ENCODE data around the gene EXOC3L4.

The EXOC3L4 gene

GRCh38 chr14:103130017-103130764 is 35.7 kb downstream of the EXOC3L4 start:
- no peak for DNase-seq (ENCODE audit: low read depth in 1 of 2, low spot score in 1 of 2)
- TF ChIP-seq, protein P1, sequence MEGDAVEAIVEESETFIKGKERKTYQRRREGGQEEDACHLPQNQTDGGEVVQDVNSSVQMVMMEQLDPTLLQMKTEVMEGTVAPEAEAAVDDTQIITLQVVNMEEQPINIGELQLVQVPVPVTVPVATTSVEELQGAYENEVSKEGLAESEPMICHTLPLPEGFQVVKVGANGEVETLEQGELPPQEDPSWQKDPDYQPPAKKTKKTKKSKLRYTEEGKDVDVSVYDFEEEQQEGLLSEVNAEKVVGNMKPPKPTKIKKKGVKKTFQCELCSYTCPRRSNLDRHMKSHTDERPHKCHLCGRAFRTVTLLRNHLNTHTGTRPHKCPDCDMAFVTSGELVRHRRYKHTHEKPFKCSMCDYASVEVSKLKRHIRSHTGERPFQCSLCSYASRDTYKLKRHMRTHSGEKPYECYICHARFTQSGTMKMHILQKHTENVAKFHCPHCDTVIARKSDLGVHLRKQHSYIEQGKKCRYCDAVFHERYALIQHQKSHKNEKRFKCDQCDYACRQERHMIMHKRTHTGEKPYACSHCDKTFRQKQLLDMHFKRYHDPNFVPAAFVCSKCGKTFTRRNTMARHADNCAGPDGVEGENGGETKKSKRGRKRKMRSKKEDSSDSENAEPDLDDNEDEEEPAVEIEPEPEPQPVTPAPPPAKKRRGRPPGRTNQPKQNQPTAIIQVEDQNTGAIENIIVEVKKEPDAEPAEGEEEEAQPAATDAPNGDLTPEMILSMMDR (IDR thresholded peaks at IDR 0.05; ENCODE audit: insufficient read depth, low read length): no peak
- no peak for TF ChIP-seq SPI1 (IDR thresholded peaks at IDR 0.05; ENCODE audit: borderline replicate concordance, low read depth)
- no peak for TF ChIP-seq GABPA (IDR thresholded peaks at IDR 0.05; ENCODE audit: low read depth)
- no peak for TF ChIP-seq REST (IDR thresholded peaks at IDR 0.05; ENCODE audit: insufficient replicate concordance, low read depth)
- no peak for TF ChIP-seq POLR2AphosphoS5 (IDR thresholded peaks at IDR 0.05; ENCODE audit: low read depth)
- no peaks in the 10 kb centered on the region for H3K27me3 ChIP-seq (ENCODE audit: insufficient read depth, poor library complexity, severe bottlenecking)
- no peak overlapping the region for H3K4me3 ChIP-seq (replicated peaks; ENCODE audit: insufficient read depth, low read length)
- H3K27ac ChIP-seq (replicated peaks): no peak overlapping the region

- no peak for DNase-seq (ENCODE audit: low read depth in 1 of 2, low spot score in 1 of 2)
- Histone ChIP-seq H3K27me3 (ENCODE audit: insufficient read depth, poor library complexity, severe bottlenecking) (no peaks in the 10 kb centered on the region), H3K27ac (replicated peaks) (no peak overlapping the region), H3K4me3 (replicated peaks; ENCODE audit: insufficient read depth, low read length) (no peak overlapping the region)
- TF ChIP-seq POLR2AphosphoS5 (IDR thresholded peaks at IDR 0.05; ENCODE audit: low read depth): no peak
- TF ChIP-seq GABPA (IDR thresholded peaks at IDR 0.05; ENCODE audit: low read depth): no peak
- TF ChIP-seq REST (IDR thresholded peaks at IDR 0.05; ENCODE audit: insufficient replicate concordance, low read depth): no peak
- TF ChIP-seq, protein P1 (IDR thresholded peaks at IDR 0.05; ENCODE audit: insufficient read depth, low read length): no peak
- TF ChIP-seq SPI1 (IDR thresholded peaks at IDR 0.05; ENCODE audit: borderline replicate concordance, low read depth): no peak
Measured at GRCh38 chr14:103130965-103131364, 36.4 kb downstream of the EXOC3L4 start.

GRCh38 chr14:103131580-103131979 is 37.1 kb downstream of the EXOC3L4 start:
- H3K4me3 ChIP-seq (replicated peaks; ENCODE audit: insufficient read depth, low read length): no peak overlapping the region
- no peaks in the 10 kb centered on the region for H3K27me3 ChIP-seq (ENCODE audit: insufficient read depth, poor library complexity, severe bottlenecking)
- TF ChIP-seq SPI1 (IDR thresholded peaks at IDR 0.05; ENCODE audit: borderline replicate concordance, low read depth) (no peak), REST (IDR thresholded peaks at IDR 0.05; ENCODE audit: insufficient replicate concordance, low read depth) (no peak), GABPA (IDR thresholded peaks at IDR 0.05; ENCODE audit: low read depth) (no peak), POLR2AphosphoS5 (IDR thresholded peaks at IDR 0.05; ENCODE audit: low read depth) (no peak)
- TF ChIP-seq, protein P1 (IDR thresholded peaks at IDR 0.05; ENCODE audit: insufficient read depth, low read length): no peak
- DNase-seq (ENCODE audit: low read depth in 1 of 2, low spot score in 1 of 2): no peak
- H3K27ac ChIP-seq (replicated peaks): no peak overlapping the region

All from HL-60 (cell line).